ENCODE measurements around the gene TSPAN14.
A peak's percentile ranks its signal among the peaks of the same experiment; 100 is the strongest.

Gene TSPAN14

GRCh38 chr10:80489371-80490112 lies 35.4 kb downstream of the TSPAN14 start:
- no peak for DNase-seq

- DNase-seq: peak in 1 of 14 donors; percentile 71
Measured at GRCh38 chr10:80491251-80492102, 37.4 kb downstream of the TSPAN14 start.

DNA sequence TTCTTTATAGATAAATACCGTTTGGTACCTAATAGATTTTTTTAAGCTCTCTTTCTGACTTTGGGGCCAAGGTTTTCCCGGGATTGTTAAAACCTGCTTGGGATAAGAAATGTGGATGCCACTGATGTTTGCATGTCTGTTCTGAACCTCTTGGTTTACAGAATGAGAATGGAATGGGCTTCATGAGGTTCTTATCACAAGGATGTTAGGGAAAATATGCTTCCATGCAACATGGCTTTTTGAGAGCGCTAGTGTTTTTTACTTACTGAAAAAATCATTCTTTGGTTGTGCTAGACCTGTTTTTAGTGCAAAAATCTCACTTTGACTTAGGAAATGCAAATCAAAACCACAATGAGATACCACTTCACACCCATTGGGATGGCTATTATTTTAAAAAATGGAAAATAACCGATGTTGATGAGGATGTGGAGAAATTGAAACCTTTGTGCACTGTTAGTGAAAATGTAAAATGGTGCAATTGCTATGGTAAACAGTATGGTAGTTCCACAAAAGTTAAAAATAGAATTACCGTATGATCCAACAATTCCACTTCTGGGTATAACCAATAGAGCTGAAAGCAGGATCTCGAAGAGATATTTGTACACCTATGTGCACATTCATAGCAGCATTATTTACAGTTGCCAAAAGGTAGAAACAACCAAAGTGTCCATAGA lies 38.9 kb downstream of the TSPAN14 start:
- DNase-seq: no peak

DNA sequence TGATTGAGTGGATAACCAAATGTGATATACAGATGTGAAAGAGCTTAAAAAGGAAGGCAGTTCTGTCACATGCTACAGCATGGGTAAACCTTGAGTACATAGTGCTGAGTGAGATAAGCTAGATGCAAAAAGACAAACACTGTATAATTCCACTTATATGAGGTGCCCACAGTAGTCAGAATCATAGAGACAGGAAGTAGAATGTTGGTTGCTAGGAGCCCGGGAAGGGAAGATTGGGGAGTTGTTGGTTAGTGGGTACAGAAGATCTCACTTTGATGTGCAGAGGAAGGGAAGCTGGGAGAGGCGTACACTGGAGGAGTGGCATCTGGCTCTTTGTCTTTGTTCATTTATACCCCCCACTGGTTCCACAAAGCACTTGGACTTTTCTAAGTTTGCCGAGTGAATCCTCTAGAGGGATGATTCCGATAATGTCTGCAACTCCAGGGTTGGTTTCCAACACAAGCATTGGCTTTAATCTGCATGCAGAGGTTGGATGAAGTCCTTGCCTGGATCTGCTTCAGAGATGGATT lies 39.5 kb downstream of the TSPAN14 start:
- no peak for DNase-seq

GRCh38 chr10:80496555-80497172 lies 42.6 kb downstream of the TSPAN14 start:
- DNase-seq: no peak

- DNase-seq: no peak
Measured at GRCh38 chr10:80497187-80498077, 43.3 kb downstream of the TSPAN14 start.

GRCh38 chr10:80498078-80498832 lies 44.1 kb downstream of the TSPAN14 start:
- DNase-seq: no peak

GRCh38 chr10:80498833-80499741 lies 45.0 kb downstream of the TSPAN14 start:
- DNase-seq: peak in 11 of 14 donors; percentile 24 to 88 (median 63)

DNA sequence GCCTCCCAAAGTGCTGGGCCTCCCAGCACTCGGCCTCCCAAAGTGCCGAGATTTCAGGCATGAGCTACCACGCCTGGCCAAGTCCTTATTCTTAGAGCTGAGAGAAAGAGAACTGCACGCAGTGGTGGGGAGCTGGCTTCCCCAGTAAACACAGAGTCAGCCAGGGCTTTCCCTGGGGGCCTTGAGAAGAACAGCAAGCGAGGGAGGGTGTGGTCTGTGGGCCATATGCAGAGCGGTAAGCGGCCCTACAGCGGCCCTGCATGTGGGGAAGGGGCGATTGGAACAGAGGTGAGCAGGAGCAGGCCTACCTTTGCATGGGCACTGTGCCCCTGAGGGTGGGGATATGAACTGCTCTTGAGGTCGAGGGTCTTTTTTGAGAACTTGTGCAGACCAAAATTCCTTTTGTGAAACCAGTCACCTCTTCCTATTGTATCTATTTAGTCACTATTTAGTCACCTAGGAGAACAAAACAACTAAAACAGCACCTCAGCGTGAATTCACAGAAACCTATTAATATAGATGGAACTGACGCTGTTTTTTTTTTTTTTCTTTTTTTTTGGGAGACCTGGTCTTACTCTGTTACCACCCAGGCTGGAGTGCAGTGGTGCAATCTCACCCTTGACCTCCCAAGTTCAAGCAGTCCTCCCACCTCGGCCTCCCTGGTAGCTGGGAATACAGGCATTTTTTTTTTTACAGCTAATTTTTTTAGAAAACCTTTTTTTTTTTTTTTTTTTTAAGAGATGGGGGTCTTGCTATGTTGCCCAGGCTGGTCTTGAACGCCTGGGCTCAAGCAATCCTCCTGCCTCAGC lies 46.7 kb downstream of the TSPAN14 start:
- DNase-seq: no peak

GRCh38 chr10:80501381-80501912 lies 47.3 kb downstream of the TSPAN14 start:
- DNase-seq: no peak

- DNase-seq: no peak
Measured at GRCh38 chr10:80501913-80502521, 47.9 kb downstream of the TSPAN14 start.

- DNase-seq: no peak
Measured at GRCh38 chr10:80502621-80503583, 48.8 kb downstream of the TSPAN14 start.

DNA sequence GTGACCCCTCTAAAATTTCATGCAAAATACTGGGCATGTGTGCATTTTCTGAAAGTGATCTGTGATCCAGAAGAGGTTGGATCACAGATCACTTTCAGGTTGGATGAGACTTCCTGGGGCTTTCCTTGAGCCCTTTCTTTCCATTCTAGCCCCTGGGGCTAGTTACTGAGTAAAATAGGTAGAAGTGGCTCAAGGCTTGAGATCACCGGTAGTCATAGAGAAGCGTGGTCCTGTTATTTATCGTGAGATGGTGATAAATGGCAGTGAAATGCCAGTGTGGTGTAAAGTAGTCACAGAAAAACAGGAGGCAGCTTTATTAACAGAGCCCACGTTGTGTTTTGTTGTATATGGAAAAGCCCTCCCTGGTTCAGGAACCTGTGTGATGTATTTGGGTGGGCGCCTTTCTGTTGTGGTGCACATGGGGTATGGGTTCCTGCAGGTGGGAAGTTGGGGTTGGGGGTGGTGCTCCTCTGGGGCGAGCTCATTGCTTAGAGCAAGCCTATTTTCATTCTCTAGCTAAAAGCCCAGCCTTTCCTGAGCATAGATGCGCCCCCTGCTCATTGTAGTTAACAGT lies 49.6 kb downstream of the TSPAN14 start:
- DNase-seq: no peak

DNA sequence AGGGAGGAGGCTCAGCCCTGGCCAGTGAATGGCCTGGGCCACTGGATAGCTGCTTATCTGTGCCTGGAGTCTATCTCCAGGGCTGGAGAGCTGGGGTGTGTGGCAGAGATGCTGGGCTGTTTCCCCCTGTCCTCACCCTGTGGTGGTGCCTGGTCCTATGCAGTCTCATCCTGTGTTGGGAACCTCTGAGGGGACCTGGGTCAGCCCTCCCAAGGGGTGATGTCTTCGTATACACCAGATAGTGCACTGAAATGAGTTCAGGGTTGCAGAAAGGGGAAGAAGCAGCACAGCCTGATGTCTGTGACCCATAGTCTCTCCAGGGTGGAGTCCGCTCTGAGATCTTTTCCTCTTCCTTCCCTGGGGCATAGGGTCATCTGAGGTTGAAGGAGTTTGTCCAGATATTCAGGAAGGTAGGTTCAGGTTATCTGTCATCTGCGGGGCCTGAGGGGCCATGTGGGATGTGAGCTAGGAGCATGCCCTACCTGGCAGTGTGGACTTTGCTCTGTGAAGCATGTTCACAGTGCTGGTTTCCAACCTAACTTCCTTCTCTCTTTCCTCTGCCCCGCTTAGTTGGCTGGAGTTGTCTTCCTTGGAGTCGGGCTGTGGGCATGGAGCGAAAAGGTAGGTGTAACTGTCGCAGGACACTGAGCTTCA lies 50.2 kb downstream of the TSPAN14 start:
- peak in 1 of 14 donors; percentile 57 for DNase-seq

DNA sequence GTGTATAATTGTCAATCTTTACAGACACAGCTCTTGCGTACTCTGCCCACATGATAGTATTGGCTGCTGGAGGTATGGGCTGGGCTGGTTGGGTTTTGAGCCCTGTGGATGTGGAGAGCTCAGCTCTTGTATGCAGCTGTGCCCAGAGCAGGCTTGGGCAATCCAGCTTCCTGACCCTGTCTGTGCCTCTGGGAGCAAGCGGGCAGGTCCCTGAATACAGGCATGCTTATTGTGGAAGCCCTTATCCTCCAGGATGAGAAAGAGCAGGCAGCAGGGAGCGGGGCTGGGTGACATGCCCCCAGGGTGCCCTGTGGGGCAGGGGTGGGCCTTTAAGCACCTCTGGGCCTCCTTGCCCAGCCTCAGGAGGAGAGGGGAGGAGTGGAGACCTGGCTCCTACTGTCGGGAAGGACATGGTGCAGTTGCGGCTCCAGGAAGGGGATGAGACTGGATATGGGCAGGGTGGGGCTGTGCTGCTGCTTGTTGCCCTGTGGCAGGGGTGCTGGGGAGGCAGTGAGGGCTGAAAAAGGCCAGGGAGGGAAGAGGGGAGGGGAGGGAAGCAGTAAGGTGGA lies 50.9 kb downstream of the TSPAN14 start:
- no peak for DNase-seq

Data from C1 segment of cervical spinal cord (tissue), 14 donors.